Activated CD4-positive, alpha-beta T cell treated with anti-CD3 and anti-CD28 coated beads, Interleukin-2, amount 50 U/mL, for 48 hours (primary cell): ENCODE measurements around the gene GMPPA.
A peak's percentile ranks its signal among the peaks of the same experiment; 100 is the strongest.

Experiments used
- DNase-seq, 2 experiments: peaks; one replicate each; pipeline ENCODE4 v3.0.0-alpha.2; 2020

GMPPA gene

GRCh38 chr2:219498280-219499057, at the start of gene GMPPA:
Gene GMPPA (plus strand): TSS chr2:219498891. CDS start chr2:219499976, 1,085 bp downstream.
- DNase-seq, result peak; percentile 94 to 96

DNA sequence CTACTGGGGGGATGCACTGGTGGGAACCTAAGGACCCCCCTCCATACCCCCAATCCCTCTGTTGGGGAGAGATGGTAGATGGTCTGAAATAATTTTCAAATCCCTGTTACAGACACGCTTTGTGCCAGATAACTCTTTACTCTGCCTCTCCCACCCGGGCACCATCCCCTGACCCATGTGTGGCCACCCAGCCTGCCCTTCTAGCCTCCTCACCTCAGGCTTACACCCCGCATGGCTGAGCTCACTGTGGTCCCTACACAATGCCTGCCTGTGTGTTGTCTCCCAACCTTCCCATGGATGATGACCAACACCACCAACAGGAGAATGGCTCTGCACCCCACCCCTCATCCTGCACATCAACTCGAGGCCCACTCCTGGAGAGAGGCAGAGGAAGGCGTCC, 49.1 kb upstream of the GMPPA start:
- DNase-seq, result no peak

- no peak for DNase-seq
These were observed 46.9 kb upstream of the GMPPA start for GRCh38 chr2:219451661-219452360.

- no peak for DNase-seq
These were observed 46.1 kb upstream of the GMPPA start for GRCh38 chr2:219452361-219453317.

DNA sequence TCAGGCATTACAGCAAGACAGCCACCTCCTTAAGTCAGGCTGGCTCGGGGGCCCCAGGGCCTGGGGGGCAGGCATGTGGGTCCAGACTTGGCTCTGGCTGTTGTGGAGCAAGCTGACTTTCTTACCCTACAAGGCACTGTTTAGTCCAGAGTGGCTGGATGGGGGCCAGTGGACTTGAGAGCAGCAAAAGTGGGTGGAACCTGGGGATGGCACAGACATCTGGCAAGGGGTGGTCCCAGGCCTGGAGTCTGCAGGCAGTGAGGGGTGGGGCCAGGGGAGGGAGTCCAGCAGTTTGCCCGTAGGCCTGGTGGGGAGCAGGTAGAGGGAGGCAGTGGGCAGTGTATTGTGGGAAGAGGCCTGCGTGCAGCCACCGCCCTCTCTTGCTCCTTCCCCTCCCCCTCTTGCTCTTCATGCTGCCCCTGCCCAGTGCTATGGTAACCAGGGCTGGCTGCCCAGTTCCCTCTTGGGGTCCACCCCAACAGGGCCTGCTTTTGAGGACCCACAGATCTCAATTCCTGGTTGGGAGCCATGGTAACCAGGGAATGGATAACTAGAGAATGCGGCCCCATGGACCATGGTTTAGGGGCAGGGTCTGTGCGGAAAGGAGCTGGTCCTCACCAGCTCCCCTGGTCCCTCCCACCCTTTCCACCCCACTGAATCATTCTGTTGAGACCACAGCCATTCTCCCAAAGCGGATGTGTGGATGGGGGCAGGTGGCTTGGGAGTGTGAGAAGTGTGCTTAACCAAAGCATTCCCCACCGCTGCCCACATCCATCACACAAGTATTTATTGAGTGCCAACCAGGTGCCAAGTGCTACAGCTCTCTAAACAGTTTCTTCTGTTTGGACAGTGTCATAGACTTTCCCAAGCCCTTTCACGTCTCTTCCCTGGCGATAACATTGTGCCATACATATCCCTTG, 44.8 kb upstream of the GMPPA start:
- no peak for DNase-seq

- DNase-seq, result no peak
These were observed 43.1 kb upstream of the GMPPA start for GRCh38 chr2:219455581-219455980.

DNA sequence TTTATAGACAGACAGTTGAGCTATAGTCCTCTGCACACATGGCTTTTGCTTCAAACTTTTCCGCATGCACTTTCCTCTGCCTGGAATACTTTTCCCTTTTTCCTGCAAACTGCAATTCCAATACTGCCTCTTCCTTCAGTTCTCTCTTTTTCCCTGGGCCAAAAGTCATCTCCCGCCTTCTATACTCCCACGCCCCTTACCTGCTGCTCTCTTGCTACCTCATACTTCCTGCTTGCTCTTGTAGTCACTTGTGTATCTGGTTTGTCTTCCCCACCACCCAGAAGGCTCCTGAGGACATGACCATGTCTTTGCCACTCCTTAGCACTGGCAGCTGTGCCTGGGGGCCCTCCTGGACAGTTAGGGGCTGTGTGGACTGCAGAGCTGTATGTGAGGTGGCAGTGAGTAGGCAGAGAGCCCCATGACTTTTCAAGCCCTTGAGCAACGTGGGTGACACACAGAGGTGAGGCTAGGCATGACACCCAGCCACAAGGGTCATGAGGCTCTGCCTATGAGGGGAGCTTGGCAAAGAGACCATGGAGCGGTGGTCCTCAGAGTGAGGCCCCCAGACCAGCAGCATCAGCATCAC, 40.8 kb upstream of the GMPPA start:
- DNase-seq, result peak; percentile 14 to 22

- DNase-seq, result no peak
These were observed 39.7 kb upstream of the GMPPA start for GRCh38 chr2:219458996-219459395.

- peak; percentile 44 to 52 for DNase-seq
These were observed 39.0 kb upstream of the GMPPA start for GRCh38 chr2:219459460-219460311.

GRCh38 chr2:219460424-219460926, 38.2 kb upstream of the GMPPA start:
- no peak for DNase-seq

DNA sequence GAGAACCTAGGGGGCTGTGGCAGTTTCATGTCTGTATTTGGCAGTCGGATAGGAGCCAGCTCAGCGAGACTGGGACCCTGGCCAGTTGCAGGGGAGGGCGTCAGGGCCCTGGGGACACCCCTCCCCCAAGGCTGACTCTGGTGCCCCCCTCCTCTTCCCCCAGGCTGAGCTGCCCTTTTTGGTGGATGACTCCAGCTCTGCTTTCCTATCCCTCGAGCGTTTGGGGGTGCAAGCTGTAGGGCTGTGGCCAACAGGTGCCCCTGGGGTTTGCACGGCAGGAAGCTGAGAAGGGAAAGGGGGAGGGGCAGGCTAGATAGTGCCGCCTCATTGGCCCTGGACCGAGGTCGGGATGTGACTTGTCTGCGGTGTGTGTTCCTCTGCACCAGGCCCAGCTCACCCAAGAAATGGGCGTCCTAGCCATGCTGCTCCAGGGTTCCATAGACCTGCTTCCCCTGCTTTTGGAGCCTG, 37.6 kb upstream of the GMPPA start:
- no peak for DNase-seq

- no peak for DNase-seq
These were observed 37.0 kb upstream of the GMPPA start for GRCh38 chr2:219461669-219462068.

DNA sequence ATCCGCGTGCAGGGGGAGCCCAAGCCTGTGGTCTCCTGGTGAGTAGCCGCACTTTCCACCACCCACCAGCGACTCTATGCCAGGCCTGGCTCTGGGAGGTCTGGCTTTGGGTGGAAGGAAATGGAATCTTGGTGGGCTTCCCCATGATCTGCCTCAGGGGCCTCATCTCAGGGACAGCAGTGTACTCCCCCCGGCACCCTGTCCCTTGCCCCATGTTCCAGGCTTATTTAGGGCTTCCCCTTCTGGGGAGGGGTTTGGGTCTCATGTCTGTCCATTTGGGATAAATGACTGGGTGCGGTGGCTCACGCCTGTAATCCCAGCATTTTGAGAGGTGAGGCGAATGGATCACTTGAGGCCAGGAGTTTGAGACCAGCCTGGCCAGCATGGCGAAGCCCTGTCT, 36.3 kb upstream of the GMPPA start:
- DNase-seq, result no peak

GRCh38 chr2:219464286-219465032, 34.2 kb upstream of the GMPPA start:
- DNase-seq, result no peak

DNA sequence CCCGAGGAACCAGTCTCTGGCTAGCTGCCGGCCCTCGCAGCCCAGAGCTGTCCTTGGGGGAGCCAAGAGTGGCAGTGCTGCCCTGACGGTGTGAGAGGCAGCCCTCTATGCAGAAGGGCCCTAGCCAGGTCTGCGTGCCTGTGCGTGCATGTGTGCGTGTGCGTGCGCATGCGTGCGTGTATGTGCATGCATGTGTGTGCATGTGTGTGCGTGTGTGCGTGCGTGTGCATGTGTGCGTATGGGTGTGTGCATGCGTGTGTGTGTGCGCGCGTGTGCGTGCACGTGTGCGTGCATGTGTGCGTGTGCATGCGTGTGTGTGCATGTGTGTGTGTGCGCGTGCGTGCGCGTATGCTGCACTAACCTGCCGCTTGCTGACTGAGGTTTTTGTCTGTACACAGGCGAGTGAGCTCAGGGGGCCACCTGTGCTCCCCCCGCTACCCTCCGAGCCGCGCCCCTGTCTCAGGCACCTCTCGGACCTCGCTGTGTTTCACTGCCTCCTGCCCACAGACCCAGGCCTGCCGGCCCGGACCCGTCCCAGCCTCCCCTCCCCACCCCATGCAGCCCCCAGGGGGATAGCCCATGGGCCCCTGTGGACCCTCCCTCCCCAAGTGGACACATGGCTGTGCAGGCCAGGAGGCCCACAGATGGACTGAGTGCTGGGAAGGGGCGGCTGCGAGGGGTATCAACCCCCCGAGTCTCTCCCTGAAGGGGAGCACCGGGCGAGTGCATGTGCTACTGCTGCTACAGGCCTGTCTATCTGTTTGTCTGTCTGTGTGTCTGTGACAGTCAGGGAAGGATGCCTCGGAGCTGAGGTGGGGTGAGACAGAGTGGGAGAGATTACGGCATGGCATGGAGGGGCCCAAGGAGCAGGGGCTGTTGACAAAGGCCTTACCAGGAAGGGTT, 32.8 kb upstream of the GMPPA start:
- no peak for DNase-seq

DNA sequence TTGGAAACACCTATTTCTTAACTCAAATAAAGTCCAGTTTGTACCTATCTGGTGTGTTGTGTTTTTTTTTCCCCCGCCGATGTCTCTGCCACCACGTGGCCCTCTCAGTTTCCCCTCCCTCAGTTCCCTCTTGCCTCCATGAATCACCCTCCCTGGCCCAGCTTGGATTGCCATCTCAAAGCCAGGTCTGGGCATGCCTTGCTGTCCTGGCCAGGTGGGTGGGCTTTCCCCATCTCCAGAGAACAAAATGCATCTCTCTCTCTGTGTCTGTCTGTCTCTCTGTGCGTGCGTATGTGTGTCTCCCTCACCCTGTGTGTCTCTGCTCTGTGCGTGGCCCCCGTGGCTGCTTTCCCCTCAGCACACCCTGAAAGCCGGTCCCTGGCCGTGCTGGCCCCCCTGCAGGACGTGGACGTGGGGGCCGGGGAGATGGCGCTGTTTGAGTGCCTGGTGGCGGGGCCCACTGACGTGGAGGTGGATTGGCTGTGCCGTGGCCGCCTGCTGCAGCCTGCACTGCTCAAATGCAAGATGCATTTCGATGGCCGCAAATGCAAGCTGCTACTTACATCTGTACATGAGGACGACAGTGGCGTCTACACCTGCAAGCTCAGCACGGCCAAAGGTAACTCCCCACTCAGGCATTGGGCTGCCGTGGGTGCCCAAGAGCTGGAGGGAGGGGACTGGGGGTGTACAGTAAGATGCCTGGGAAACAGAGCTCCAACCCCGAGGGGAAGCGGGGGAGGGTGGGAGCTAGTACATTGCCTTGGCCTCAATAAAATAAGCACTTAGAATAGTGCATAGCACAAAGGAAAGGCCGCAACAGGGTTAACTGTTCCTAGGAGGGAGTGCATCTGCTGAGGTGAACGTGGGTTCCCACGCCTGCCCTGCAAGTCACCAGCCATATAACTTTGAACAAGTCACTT, 31.6 kb upstream of the GMPPA start:
- no peak for DNase-seq

- no peak for DNase-seq
These were observed 31.0 kb upstream of the GMPPA start for GRCh38 chr2:219467736-219468075.
